NCI-H748 (cell line): ENCODE data around the gene LDLRAD4.

Experiments
- DNase-seq: peaks from one replicate; lab custom pipeline; 2025; ENCODE audit not compliant: unreplicated experiment; lab: John Stamatoyannopoulos, UW

Gene LDLRAD4

DNA sequence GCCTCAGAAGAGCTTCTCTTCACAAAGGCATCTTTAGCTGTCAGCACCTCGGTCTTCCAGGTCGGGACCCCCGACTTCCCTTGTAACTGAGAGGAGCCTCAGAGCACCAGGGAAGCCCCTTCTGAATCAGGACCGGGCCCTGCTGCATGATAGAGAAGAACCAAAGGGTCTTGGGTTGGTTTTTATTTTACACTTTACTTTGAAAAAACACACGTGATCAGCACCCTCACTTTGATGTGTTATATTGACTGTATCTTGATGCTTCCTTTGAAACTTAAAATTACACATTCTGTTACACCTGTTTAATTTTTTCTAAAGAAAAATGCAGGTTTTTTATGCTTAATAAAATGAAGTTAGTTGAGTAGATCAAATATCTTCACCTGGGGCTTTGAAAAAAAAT lies 305.5 kb downstream of the LDLRAD4 start:
- no peak for DNase-seq

GRCh38 chr18:13524811-13525210 lies 306.3 kb downstream of the LDLRAD4 start:
- no peak for DNase-seq

- DNase-seq = no peak
Observed at GRCh38 chr18:13525381-13526029, 306.9 kb downstream of the LDLRAD4 start.

DNA sequence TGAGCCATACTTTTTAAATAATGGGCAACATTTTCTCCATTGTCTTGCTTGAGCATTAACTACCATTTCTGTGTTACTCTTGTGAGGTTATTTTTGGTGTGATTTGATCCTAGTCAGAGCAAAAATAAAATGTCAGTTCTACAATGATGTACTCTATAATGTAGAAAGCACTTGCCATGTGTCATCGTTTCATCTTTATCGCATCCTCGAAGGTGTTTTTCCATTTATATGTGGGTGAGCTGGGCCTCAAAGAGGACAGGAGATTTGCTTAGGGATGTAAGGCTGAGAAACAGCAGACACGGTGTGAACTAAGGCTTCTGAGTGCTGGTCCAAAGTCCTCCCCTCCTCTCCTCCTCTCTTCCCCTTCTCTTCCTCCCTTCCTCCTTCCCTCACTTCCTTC lies 308.0 kb downstream of the LDLRAD4 start:
- DNase-seq = no peak

- no peak for DNase-seq
Observed at GRCh38 chr18:13527256-13527655, 308.7 kb downstream of the LDLRAD4 start.

GRCh38 chr18:13527730-13528129 lies 309.2 kb downstream of the LDLRAD4 start:
- no peak for DNase-seq

DNA sequence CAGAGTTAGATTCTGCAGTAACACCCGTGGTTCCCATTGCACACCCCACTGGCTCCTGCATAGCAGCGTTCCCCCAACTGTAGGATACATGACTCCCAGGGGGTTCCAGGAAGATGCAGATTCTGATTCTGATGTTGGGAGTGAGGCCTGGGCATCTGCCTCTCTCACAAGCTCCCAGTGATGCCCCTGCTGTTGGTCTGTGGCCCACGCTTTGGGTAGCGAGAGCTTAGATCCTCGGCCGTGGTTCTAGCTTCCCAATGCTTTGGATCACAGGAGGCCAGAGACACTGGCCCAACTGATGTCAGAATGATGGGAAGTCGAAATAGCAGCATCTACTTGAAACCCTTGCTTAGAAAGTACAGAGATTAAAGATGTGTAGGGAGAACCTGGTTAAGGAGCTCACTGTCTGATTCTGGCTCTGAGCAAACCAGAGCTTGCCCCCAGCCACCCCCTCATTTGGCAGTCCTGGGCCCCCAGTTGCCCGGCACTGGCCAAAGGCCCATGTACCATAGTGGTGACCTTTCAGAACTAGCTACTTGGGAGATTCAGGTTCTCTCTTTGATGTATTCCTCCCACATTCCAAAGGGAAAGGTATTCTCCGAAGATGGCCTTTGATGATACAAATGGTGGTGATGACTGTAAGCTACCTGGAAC lies 310.3 kb downstream of the LDLRAD4 start:
- DNase-seq = no peak

DNA sequence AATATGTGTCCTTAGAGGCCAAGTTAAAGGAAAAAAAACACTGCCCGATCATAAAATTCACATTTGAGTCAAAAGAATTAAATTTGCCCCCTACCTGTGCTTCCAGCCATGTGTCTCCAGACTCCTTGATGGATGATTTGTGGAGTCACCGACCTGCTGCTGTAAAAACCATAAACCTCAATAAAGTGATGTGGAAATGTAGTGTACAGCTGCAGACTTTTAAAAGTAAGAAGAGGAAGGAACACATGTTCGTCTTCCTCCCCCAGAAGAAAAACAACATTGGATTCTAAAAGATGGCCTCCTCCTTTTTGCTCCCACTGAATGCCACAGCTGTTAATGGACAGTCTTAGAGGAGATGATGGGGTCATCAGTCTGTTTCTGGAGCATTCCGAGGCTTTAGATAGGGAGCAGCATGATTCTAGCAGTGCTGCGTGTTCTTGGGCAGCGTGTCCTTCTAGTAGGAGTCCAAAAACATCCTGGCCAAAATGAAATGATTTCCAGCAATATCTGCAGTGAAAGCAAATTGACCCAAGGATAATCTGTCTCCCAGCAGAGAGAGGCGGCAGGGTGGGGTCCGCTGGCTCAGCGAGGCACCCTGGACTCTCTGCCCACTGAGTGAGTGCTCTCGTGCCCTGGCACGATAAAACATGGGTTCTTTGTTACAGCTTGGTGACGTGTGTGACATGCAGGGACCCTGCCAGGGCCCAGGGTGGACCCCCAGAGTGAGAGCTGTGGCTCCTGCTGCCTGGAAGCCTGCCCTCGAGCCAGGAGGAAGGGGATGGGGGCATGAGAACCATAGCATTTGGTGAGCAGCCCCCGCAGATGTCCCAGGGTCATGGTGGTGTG lies 311.7 kb downstream of the LDLRAD4 start:
- no peak for DNase-seq

DNA sequence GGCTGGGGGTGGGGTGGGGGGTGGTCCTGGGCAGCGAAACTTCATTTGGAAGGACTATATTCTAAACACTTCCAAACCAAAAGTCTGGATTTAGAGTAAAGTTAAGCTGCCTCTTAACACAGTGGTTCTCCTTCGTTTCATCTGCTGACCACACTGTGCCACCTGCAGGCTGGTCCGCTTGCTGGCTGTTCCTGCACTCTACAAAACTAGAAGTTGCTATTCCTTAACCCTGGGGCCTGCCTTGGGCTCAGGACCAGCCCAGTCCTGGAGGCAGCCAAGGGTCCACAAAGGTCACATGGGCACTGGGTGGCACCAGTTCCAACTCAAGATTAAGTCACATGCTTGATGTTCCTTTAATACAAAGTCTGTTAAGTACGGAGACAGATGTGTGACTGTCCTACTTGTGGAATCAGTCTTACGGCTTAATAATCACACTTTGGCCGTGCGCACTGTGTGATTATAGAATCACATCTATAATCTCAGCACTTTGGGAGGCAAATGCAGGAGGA lies 312.4 kb downstream of the LDLRAD4 start:
- peak; percentile 53 for DNase-seq

- no peak for DNase-seq
Observed at GRCh38 chr18:13531681-13532325, 313.2 kb downstream of the LDLRAD4 start.

- DNase-seq = no peak
Observed at GRCh38 chr18:13532406-13533075, 314.0 kb downstream of the LDLRAD4 start.

DNA sequence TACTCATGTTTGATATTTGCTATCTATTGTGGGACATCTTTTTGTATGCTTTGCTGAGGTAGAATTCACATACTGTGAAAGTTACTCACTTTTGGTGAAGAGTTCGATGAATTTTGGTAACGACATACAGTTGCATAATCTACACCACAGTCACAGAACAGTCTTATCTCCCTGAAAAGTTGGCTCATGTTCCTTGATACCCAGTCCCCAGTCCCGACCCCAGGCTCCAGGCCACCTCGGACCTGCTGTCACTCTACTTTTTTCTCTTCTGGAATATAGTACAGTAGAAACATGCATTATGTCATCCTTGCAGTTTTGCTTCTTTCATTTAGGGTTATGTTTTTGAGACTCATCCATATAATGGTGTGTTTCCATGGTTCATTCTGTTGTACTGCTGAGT lies 316.1 kb downstream of the LDLRAD4 start:
- no peak for DNase-seq

DNA sequence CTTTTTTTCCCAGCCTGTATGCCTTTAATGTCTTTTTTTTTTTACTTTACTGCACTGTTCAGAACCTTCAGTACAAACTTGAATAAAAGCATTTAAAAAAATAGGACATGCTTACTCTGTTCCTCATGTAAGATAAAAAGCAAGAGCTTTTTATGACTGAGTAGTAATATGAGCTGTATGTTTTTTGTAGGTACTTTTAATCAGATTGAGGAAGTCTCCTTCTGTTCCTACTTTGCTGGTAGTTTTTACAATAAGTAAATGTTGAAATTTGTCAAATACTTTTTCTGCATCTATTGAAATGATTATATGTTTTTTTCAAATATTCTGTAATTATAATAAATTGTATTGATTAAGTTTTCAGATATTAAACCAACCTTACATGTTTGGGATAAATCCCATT lies 318.0 kb downstream of the LDLRAD4 start:
- no peak for DNase-seq

- no peak for DNase-seq
Observed at GRCh38 chr18:13537022-13537780, 318.6 kb downstream of the LDLRAD4 start.

DNA sequence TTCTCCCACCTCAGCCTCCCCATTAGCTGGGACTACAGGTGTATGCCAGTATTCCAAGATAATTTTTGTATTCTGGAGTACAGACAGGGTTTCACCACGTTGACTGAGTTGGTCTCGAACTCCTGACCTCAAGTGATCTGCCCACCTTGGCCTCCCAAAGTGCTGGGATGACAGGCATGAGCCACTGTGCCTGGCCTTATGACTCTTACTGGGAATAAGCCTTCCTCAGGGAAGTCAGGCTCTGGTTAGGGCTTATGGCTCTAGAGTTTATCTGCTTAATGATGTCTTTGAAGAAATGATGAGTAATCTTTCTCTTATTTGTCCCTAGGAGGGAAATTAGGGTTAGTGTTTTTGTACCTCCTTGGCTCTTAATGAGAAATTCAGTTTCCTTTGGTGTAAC lies 320.1 kb downstream of the LDLRAD4 start:
- no peak for DNase-seq

GRCh38 chr18:13539050-13539449 lies 320.5 kb downstream of the LDLRAD4 start:
- peak; percentile 81 for DNase-seq

DNA sequence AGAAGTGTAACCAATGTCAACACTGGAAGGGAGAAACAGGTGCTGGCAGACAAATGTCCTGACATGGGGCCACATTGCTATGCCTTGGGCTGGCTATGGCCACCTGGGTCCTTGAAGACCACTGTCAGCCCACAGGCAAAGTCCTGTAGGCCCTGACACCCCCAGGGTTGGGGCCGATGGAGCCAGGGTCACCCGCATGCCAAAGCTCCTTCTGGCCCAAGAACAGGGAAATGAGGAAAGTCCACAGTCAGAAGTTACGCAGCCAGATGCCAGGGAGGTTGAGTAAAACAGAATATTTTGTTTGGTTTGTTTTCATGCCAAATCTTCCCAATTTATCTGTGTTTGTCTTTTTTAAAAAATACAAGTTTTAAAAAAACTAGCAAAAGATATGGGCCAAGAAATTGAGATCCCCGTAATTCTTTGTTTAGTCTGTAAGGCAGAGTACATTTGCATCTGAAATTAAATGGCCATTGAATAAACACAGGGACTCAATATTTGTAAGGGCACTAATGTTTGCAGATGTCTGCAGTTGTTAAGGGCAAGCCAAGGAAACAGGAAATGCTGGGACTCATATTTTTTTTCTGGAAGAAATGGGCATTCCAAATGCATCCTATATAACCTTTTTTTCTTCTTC lies 321.4 kb downstream of the LDLRAD4 start:
- DNase-seq = peak; percentile 56

DNA sequence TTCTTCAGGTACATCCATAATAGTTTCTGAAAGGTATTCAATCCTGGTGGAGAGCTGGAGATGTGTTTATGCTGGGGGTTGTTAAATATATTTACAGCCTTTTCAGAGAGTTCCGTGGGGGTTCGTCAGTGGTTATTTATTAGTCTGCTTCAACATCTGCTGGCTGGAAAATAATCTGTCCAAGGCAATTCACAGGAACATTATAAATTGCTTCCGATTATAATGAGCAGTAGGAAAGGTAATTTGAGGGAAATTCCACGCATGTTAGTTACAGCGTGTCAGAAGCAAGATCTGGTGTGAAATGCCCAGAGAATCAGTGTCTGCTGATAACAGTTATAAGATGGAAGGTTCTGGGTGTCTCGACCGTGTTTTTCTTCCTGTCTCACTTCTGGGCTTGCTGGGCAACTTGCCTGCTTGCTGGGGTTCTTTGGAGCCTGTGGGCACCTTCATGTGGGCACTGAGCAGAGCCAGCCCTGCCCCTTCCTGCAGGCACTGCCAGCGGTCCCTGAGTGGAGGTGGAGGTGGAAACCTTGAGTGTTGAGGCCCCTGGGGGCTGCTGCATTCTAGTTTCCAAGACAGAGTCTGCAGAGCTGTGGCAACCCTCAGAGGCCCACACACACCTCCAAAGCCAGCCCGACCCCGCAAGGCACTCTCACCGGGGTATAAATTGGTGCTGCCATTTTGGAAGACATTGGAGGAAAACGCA lies 322.1 kb downstream of the LDLRAD4 start:
- no peak for DNase-seq
